NT2/D1 (cell line): ENCODE data around the gene WDHD1.
"Not testable (repeated sequence)": the region's sequence is repeated elsewhere in the genome, so short reads cannot be mapped to it uniquely, and the experiment has no call there.

Source experiments
- DNase-seq: peaks from one replicate; pipeline ENCODE4 v3.0.0-alpha.2; 2011; ENCODE audit warnings: low read depth, low spot score
- H3K27me3 ChIP-seq: 2 replicates; pipeline ENCODE4 v1.6.0; 2011; ENCODE audit warnings: mild to moderate bottlenecking; ENCODE audit not compliant: insufficient read length, insufficient read depth
- H3K36me3 ChIP-seq: 2 replicates; pipeline ENCODE4 v1.6.1; 2011; ENCODE audit warnings: mild to moderate bottlenecking, low read length, mixed read lengths; ENCODE audit not compliant: insufficient read depth, insufficient read length
- H3K4me1 ChIP-seq: 2 replicates; pipeline ENCODE4 v1.5.1; 2011; ENCODE audit not compliant: insufficient read depth, insufficient read length
- H3K4me3 ChIP-seq: 2 replicates; pipeline ENCODE4 v1.5.1; 2011; ENCODE audit warnings: low read depth; ENCODE audit not compliant: insufficient read length
- H3K9ac ChIP-seq: 2 replicates; pipeline ENCODE4 v1.6.0; 2011; ENCODE audit warnings: low read depth; ENCODE audit not compliant: insufficient read length
- H3K9me3 ChIP-seq: 2 replicates; pipeline ENCODE4 v1.5.1; 2011; ENCODE audit warnings: mild to moderate bottlenecking, low read length; ENCODE audit not compliant: insufficient read depth
- SUZ12 ChIP-seq: IDR thresholded peaks from 2 replicates; pipeline ENCODE4 v1.6.1; 2011; ENCODE audit not compliant: insufficient read length, insufficient read depth; ENCODE audit errors: extremely low read depth
- YY1 ChIP-seq: IDR thresholded peaks from 2 replicates; pipeline ENCODE4 v1.6.1; 2011; ENCODE audit not compliant: insufficient read length, insufficient read depth
- ZNF274 ChIP-seq: IDR thresholded peaks from 2 replicates; pipeline ENCODE4 v1.6.1; 2011; ENCODE audit warnings: mild to moderate bottlenecking, low read depth, low read length

The WDHD1 gene

GRCh38 chr14:54976316-54976715 lies 50.6 kb downstream of the WDHD1 start:
- Histone ChIP-seq H3K27me3 (no peaks in the 10 kb centered on the region), H3K9me3 (no peaks in the 10 kb centered on the region), H3K4me1 (no peaks in the 10 kb centered on the region), H3K36me3 (peaks cover 48% of the 10 kb centered on the region), H3K9ac (no peak overlapping the region), H3K4me3 (no peak overlapping the region)
- no peak for DNase-seq
- TF ChIP-seq SUZ12, result no peak
- no peak for TF ChIP-seq YY1
- TF ChIP-seq ZNF274, result no peak

GRCh38 chr14:54975856-54976255 lies 51.0 kb downstream of the WDHD1 start:
- Histone ChIP-seq H3K4me3 (no peak overlapping the region), H3K9me3 (no peaks in the 10 kb centered on the region), H3K36me3 (peaks cover 45% of the 10 kb centered on the region), H3K9ac (no peak overlapping the region), H3K27me3 (no peaks in the 10 kb centered on the region), H3K4me1 (no peaks in the 10 kb centered on the region)
- DNase-seq, result no peak
- TF ChIP-seq YY1 (no peak), SUZ12 (no peak), ZNF274 (no peak)

DNA sequence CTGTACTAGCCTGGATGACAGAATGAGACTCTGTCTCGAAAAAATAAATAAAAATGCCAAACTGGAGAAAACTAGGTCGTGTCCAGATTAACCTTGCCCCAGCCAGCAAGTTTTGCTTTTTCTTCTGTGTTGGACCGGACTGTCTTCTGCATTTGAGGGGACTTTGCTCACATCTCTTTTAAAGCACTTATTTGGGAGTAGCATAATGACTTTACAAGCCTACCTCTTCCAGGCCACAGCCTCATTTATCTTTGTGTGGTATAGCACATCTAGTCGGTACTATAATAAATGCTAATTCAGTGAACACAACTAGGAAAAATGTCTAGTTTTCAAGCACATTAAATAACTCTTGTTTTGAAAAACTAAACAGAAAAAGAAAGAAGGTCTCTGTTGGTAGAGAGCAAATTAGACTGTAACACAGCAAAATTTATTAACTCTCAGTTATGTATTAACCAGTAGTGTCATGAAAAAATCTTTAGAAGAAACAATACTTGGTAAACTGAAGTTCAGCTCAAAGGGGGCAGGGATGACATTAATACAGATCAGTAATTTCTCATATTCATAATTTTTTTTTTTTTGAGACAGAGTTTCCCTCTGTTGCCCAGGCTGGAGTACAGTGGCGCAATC lies 52.0 kb downstream of the WDHD1 start:
- no peak for TF ChIP-seq SUZ12
- H3K27me3 ChIP-seq, result no peaks in the 10 kb centered on the region
- H3K9me3 ChIP-seq, result no peaks in the 10 kb centered on the region
- H3K36me3 ChIP-seq, result peaks cover 39% of the 10 kb centered on the region
- DNase-seq, result no peak
- H3K9ac ChIP-seq, result no peak overlapping the region
- H3K4me1 ChIP-seq, result no peaks in the 10 kb centered on the region
- H3K4me3 ChIP-seq, result no peak overlapping the region

- H3K4me1 ChIP-seq, result no peaks in the 10 kb centered on the region
- TF ChIP-seq ZNF274, result no peak
- TF ChIP-seq YY1, result no peak
- TF ChIP-seq SUZ12, result no peak
- H3K27me3 ChIP-seq, result no peaks in the 10 kb centered on the region
- H3K4me3 ChIP-seq, result no peak overlapping the region
- no peaks in the 10 kb centered on the region for H3K9me3 ChIP-seq
- no peak for DNase-seq
- H3K36me3 ChIP-seq, result peaks cover 43% of the 10 kb centered on the region
- H3K9ac ChIP-seq, result no peak overlapping the region
These were observed 59.4 kb downstream of the WDHD1 start for GRCh38 chr14:54967496-54967895.

DNA sequence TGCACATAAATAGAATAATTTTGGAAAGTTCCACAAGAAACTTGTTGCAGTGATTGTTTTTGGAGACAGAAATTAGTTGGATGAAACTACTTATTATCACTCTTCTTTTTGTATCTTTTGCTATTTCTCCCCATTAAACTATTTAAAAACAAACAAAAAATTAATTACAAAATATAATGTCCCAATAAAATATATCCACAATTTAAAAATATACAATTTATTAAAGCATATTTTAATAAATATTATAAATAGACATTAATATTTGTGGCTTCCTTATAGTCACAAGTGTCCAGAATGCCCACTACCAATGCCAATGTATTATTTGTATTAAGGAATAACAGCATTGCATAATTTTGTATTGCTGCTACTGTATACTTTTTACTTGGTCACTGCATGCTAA lies 71.8 kb downstream of the WDHD1 start:
- no peaks in the 10 kb centered on the region for H3K9me3 ChIP-seq
- DNase-seq, result no peak
- no peak overlapping the region for H3K9ac ChIP-seq
- no peak overlapping the region for H3K4me3 ChIP-seq
- H3K4me1 ChIP-seq, result no peaks in the 10 kb centered on the region
- peaks cover 43% of the 10 kb centered on the region for H3K36me3 ChIP-seq
- no peaks in the 10 kb centered on the region for H3K27me3 ChIP-seq
- no peak for TF ChIP-seq ZNF274
- no peak for TF ChIP-seq YY1
- TF ChIP-seq SUZ12, result no peak

DNA sequence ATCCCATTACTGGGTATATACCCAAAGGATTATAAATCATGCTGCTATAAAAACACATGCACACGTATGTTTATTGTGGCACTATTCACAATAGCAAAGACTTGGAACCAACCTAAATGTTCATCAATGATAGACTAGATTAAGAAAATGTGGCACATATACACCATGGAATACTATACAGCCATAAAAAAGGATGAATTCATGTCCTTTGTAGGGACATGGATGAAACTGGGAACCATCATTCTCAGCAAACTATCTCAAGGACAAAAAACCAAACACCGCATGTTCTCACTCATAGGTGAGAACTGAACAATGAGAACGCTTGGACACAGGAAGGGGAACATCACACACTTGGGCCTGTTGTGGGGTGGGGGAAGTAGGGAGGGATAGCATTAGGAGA lies 73.3 kb downstream of the WDHD1 start:
- H3K27me3 ChIP-seq, H3K4me1 ChIP-seq, H3K4me3 ChIP-seq, DNase-seq, H3K9me3 ChIP-seq, H3K9ac ChIP-seq: not testable (repeated sequence)
- H3K36me3 ChIP-seq, result peaks cover 45% of the 10 kb centered on the region

DNA sequence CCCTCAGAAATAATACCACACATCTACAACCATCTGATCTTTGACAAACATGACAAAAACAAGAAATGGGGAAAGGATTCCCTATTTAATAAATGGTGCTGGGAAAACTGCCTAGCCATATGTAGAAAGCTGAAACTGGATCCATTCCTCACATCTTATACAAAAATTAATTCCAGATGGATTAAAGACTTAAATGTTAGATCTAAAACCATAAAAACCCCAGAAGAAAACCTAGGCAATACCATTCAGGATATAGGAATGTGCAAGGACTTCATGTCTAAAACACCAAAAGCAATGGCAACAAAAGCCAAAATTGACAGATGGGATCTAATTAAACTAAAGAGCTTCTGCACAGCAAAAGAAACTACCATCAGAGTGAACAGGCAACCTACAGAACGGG lies 74.1 kb downstream of the WDHD1 start:
- H3K27me3 ChIP-seq, H3K4me1 ChIP-seq, H3K4me3 ChIP-seq, DNase-seq, H3K9ac ChIP-seq: not testable (repeated sequence)
- peaks cover 12% of the 10 kb centered on the region; the same call in 1 of the 2 replicates for H3K9me3 ChIP-seq
- H3K36me3 ChIP-seq, result peaks cover 49% of the 10 kb centered on the region

- Histone ChIP-seq H3K27me3 (no peaks in the 10 kb centered on the region), H3K36me3 (peaks cover 32% of the 10 kb centered on the region), H3K9me3 (peaks cover 12% of the 10 kb centered on the region; the same call in 1 of the 2 replicates), H3K4me1 (no peaks in the 10 kb centered on the region), H3K4me3 (no peak overlapping the region), H3K9ac (no peak overlapping the region)
- DNase-seq, result no peak
- TF ChIP-seq YY1 (no peak), ZNF274 (no peak), SUZ12 (no peak)
These were observed 79.7 kb downstream of the WDHD1 start for GRCh38 chr14:54947230-54947629.
